ENCODE data around the gene NTHL1. TPM values are rescaled to one million over a fixed set of nuclear protein-coding genes. Genes with fewer than 3 reads are reported as not detected.
A peak's percentile ranks its signal among the peaks of the same experiment; 100 is the strongest.

Gene NTHL1
- total and polyA plus RNA-seq, 2 of the 4 experiments (the other 2 are of a cell fraction): 22.8 to 28.0 TPM

- peak overlapping the region; percentile 93 for H3K4ac ChIP-seq (ENCODE audit: low read depth, low read length)
- peak overlapping the region; percentile 62 for H2BK5ac ChIP-seq (ENCODE audit: low read depth, low read length, poor library complexity, severe bottlenecking)
- no peak overlapping the region for H3K18ac ChIP-seq (ENCODE audit: low read depth, low read length)
- TF ChIP-seq RCOR1 (IDR thresholded peaks at IDR 0.05; ENCODE audit: insufficient replicate concordance, low read length): no peak
- TF ChIP-seq CTCF (conservative IDR thresholded peaks at IDR 0.05; ENCODE audit: low read depth, low read length): no peak
- no peak for TF ChIP-seq RAD21 (IDR thresholded peaks at IDR 0.05; ENCODE audit: low read length)
- no peak for TF ChIP-seq MAFK (IDR thresholded peaks at IDR 0.05; ENCODE audit: low read depth, low read length)
- TF ChIP-seq MAZ (IDR thresholded peaks at IDR 0.05; ENCODE audit: borderline replicate concordance, low read depth, low read length): no peak
- no peak for TF ChIP-seq ELK1 (IDR thresholded peaks at IDR 0.05; ENCODE audit: borderline replicate concordance, low read depth, low read length)
- WGBS, 2 experiments (ENCODE audit: extremely low coverage in 2 of 2, insufficient read length in 1 of 2): no CpG with 5 or more reads among the region's 3 CpGs
- ChIA-PET CTCF (interaction anchor here (1.3 kb wide), 1 partner anchor 24 kb away, joined by 5 read pairs; no protein-coding TSS in a partner anchor), POLR2A (ENCODE audit: unreplicated experiment) (no interaction called here)
- peak overlapping the region; percentile 80 for H3K9ac ChIP-seq (ENCODE audit: low read depth, low read length)
- H3K23ac ChIP-seq (ENCODE audit: low read depth, low read length): peak overlapping the region; percentile 94
- peaks cover 28% of the 10 kb centered on the region for H3K4me1 ChIP-seq (ENCODE audit: control insufficient read depth, insufficient read depth, low read length)
- H2BK15ac ChIP-seq (ENCODE audit: low read depth, low read length): no peak overlapping the region
- H3K14ac ChIP-seq (replicated peaks; ENCODE audit: low read depth, low read length): peak overlapping the region; percentile 97
- H3K9me1 ChIP-seq (ENCODE audit: insufficient read depth, low read length): peaks cover 9% of the 10 kb centered on the region
- in situ Hi-C loops (cut with MboI; ENCODE audit: low sequenced_read_pairs): no loop called here
- peak overlapping the region; percentile 75 for H2AFZ ChIP-seq (replicated peaks; ENCODE audit: low read length, poor library complexity)
- DNase-seq (no peak), ATAC-seq (ENCODE audit: low read depth) (no peak)
- H2BK120ac ChIP-seq (ENCODE audit: low read depth, low read length): peak overlapping the region; percentile 37; the same call in 1 of the 2 replicates
- H4K8ac ChIP-seq (ENCODE audit: low read depth in 2 of 2, low read length in 2 of 2): peak overlapping the region in 1 of 2 experiments; percentile 20; a peak in 1 of 4 replicates
- H2AK5ac ChIP-seq (ENCODE audit: low read depth, low read length): peak overlapping the region; percentile 99
- H4K5ac ChIP-seq (ENCODE audit: low read depth, low read length): no peak overlapping the region
- H4K91ac ChIP-seq (ENCODE audit: insufficient read depth, low read depth, low read length): peak overlapping the region; percentile 2; the same call in 1 of the 2 replicates
- peaks cover 8 to 56% of the 10 kb centered on the region in 2 experiments for H3K79me1 ChIP-seq (ENCODE audit: low read depth in 1 of 2, low read length in 2 of 2)
- H4K20me1 ChIP-seq (ENCODE audit: insufficient read depth, low read length): peaks cover 15% of the 10 kb centered on the region
- intact Hi-C loops (cut with micrococcal nuclease): no loop called here
- no peaks in the 10 kb centered on the region for H3K9me3 ChIP-seq (ENCODE audit: control insufficient read depth, insufficient read depth, low read length)
- H3K36me3 ChIP-seq (ENCODE audit: control insufficient read depth, insufficient read depth, low read length): peaks cover 19% of the 10 kb centered on the region
- H3K4me3 ChIP-seq (ENCODE audit: insufficient read depth, low read depth, low read length): peak overlapping the region; percentile 70
- H3K27ac ChIP-seq (ENCODE audit: insufficient read depth, low read length): peak overlapping the region; percentile 31
- H3K27me3 ChIP-seq (ENCODE audit: control insufficient read depth, insufficient read depth, low read length): no peaks in the 10 kb centered on the region
- dilution Hi-C loops (cut with HindIII; ENCODE audit: low sequenced_read_pairs, unreplicated experiment): no loop called here
- H3K4me2 ChIP-seq (ENCODE audit: low read depth, low read length): peak overlapping the region; percentile 96
- 0 out of 2 replicates have a peak overlapping the region, but pooled peaks have one; percentile 14 for H2BK20ac ChIP-seq (ENCODE audit: low read depth, low read length)
- H3K56ac ChIP-seq (ENCODE audit: extremely low read depth, insufficient read depth, low read length): no peak overlapping the region
- peak overlapping the region; percentile 77 for H2AK9ac ChIP-seq (replicated peaks; ENCODE audit: low read depth, low read length, poor library complexity)
- no TSS peak for BruUV-seq (replicated peaks)
Observed at GRCh38 chr16:2028146-2028545, 19.5 kb downstream of the NTHL1 start.
